ENCODE results near the gene ZEB2.

ZEB2 gene

GRCh38 chr2:144535300-144535699 is 15.4 kb upstream of the ZEB2 start:
- no peak for DNase-seq (ENCODE audit: low read depth, low spot score)
- H3K4me3 ChIP-seq (ENCODE audit: low read depth, low read length), result no peak overlapping the region
- no peak for TF ChIP-seq CTCF (IDR thresholded peaks at IDR 0.05; ENCODE audit: low read depth, low read length)
- in situ Hi-C loops (cut with HindIII; ENCODE audit: low sequenced_read_pairs), result no loop called here

GRCh38 chr2:144533221-144533620 is 13.3 kb upstream of the ZEB2 start:
- in situ Hi-C loops (cut with HindIII; ENCODE audit: low sequenced_read_pairs), result no loop called here
- TF ChIP-seq CTCF (IDR thresholded peaks at IDR 0.05; ENCODE audit: low read depth, low read length), result no peak

GRCh38 chr2:144530596-144530995 is 10.7 kb upstream of the ZEB2 start:
- TF ChIP-seq CTCF (IDR thresholded peaks at IDR 0.05; ENCODE audit: low read depth, low read length), result no peak
- no peak for DNase-seq (ENCODE audit: low read depth, low spot score)
- in situ Hi-C loops (cut with HindIII; ENCODE audit: low sequenced_read_pairs), result no loop called here
- no peak overlapping the region for H3K4me3 ChIP-seq (ENCODE audit: low read depth, low read length)

More at GRCh38 chr2:144533221-144533620, 13.3 kb upstream of the ZEB2 start:
- no peak overlapping the region for H3K4me3 ChIP-seq (ENCODE audit: low read depth, low read length)
- no peak for DNase-seq (ENCODE audit: low read depth, low spot score)

- in situ Hi-C loops (cut with HindIII; ENCODE audit: low sequenced_read_pairs), result no loop called here
- no peak for DNase-seq (ENCODE audit: low read depth, low spot score)
- H3K4me3 ChIP-seq (ENCODE audit: low read depth, low read length), result no peak overlapping the region
- TF ChIP-seq CTCF (IDR thresholded peaks at IDR 0.05; ENCODE audit: low read depth, low read length), result no peak
Measured at GRCh38 chr2:144529841-144530240, 9.9 kb upstream of the ZEB2 start.

GRCh38 chr2:144528108-144528507 is 8.2 kb upstream of the ZEB2 start:
- in situ Hi-C loops (cut with HindIII; ENCODE audit: low sequenced_read_pairs), result no loop called here
- H3K4me3 ChIP-seq (ENCODE audit: low read depth, low read length), result no peak overlapping the region
- no peak for TF ChIP-seq CTCF (IDR thresholded peaks at IDR 0.05; ENCODE audit: low read depth, low read length)
- no peak for DNase-seq (ENCODE audit: low read depth, low spot score)

- no peak for TF ChIP-seq CTCF (IDR thresholded peaks at IDR 0.05; ENCODE audit: low read depth, low read length)
- no peak for DNase-seq (ENCODE audit: low read depth, low spot score)
- in situ Hi-C loops (cut with HindIII; ENCODE audit: low sequenced_read_pairs), result no loop called here
- H3K4me3 ChIP-seq (ENCODE audit: low read depth, low read length), result no peak overlapping the region
Measured at GRCh38 chr2:144526831-144527230, 6.9 kb upstream of the ZEB2 start.

All from astrocyte of the spinal cord (primary cell).